Measurements from ENCODE around the gene UBE2Q1. TPM values are rescaled to one million over a fixed set of nuclear protein-coding genes. Genes with fewer than 3 reads are reported as not detected.
A peak's percentile ranks its signal among the peaks of the same experiment; 100 is the strongest.

UBE2Q1 gene
- total RNA-seq (2013; cell fraction: nucleolus; rRNA removed): 23.0 and 26.0 TPM in 2 replicates
- total RNA-seq (2014; rRNA removed): 30.3 and 33.6 TPM in 2 replicates
- 34.8 and 40.0 TPM in 2 replicates for total RNA-seq (2014; rRNA removed; fragmentation: Illumina TruSeq; extraction: Trizol)
- total RNA-seq (2021): 79.1 and 82.6 TPM in 2 replicates
- 151 TPM for polyA plus RNA-seq (2011; ENCODE audit: low read depth)
- polyA plus RNA-seq (2011; rRNA removed): 23.5 and 25.1 TPM in 2 replicates
- polyA plus RNA-seq (2011; cell fraction: cytosol; rRNA removed): 14.7 and 17.2 TPM in 2 replicates
- 35.1 and 39.0 TPM in 2 replicates for polyA plus RNA-seq (2011; cell fraction: nucleus; rRNA removed)
- 48.0 and 59.0 TPM in 2 replicates for polyA plus RNA-seq (2012)
- polyA plus RNA-seq (2014; fragmentation: Illumina TruSeq; extraction: Trizol): 63.9 and 75.3 TPM in 2 replicates
- 10 to 100 TPM; 11.0 to 20.3 TPM for polyA plus RNA-seq (2014; fragmentation: Nextera tagmentation; extraction: Ambion mirVana)
- polyA plus RNA-seq (2014; rRNA removed): 24.7 and 27.0 TPM in 2 replicates
- 1 to 10 TPM; 3.9 to 4.3 TPM for polyA plus RNA-seq (2016; fragmentation: Nextera tagmentation; extraction: Ambion mirVana)
- polyA minus RNA-seq (2011; rRNA and poly(A)+ RNA removed): 16.3 and 17.7 TPM in 2 replicates
- 14.3 and 20.0 TPM in 2 replicates for polyA minus RNA-seq (2011; cell fraction: cytosol; rRNA and poly(A)+ RNA removed)
- polyA minus RNA-seq (2011; cell fraction: nucleus; rRNA and poly(A)+ RNA removed): 20.2 and 20.4 TPM in 2 replicates
- percentile 88 among the genes with signal in this experiment for Bru-seq, nascent RNA
- percentile 93 among the genes with signal in this experiment for BruChase-seq, experiment 1, labeled RNA remaining after a 6-hour chase
- percentile 92 among the genes with signal in this experiment for BruChase-seq, experiment 2, labeled RNA remaining after a 2-hour chase
- long read RNA-seq, experiment 1, partial matches to known transcripts: 1 of 3 reads
- long read RNA-seq, experiment 1, other reads (novel, unspliced or antisense): 1 of 3 reads
- long read RNA-seq, experiment 2, partial matches to known transcripts: 15 of 32 reads
- long read RNA-seq, experiment 2, other reads (novel, unspliced or antisense): 16 of 32 reads

DNA sequence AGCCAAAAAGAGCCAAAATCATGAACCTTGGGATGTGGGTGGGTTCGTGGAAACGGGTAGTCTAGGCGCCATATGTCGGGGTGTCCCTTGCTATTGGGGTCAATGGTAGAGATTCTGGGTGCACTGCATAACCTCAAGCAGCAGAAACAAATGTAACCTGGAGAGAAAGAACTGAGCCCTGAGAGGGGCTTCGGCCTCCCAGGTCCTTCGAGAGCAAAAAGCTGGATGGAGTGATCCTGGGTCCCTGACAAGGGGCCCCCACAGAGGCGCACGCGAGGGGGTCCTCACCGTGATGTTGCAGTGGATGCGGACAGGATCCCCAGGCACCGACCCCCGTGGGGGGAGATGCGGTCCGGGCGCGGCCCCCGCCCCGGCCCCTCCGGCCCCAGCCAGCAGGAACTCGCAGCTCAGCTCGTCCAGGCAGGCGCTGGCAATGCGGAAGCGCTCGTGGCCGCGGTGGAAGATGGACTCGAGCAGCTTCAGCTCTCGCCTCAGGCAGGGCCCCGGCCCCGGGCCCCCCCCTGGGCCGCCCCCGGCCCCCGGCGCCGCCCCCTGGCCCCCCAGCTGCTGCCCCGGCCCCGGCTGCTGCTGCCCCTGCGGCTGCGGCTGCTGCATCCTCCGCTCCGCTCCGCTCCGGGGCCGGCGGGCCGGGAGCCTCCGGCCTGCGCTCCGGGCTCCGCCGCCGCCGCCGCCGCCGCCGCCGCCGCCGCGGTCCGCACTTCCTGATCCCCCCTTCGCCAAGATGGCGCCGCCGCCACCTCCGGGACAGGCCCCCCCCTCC, at the start of gene UBE2Q1:
UBE2Q1 (minus strand) TSS at position 724 of the 781 bp plus-strand sequence; CDS start at position 615, 109 bp downstream.
- ATAC-seq (no peak), DNase-seq (ENCODE audit: low read depth, low spot score) (no peak), FAIRE-seq (no peak)
- in situ Hi-C loops (cut with MboI) (no loop called here), intact Hi-C loops (cut with micrococcal nuclease; ENCODE audit: unreplicated experiment) (loop anchor here (2.0 to 5.0 kb wide), 4 partner anchors 51 to 527 kb away; partner anchors contain the start of gene ADAR)
- CTCF ChIA-PET: interaction anchor here (0.8 to 1.4 kb wide), 2 partner anchors 77 to 79 kb away, joined by 3 to 9 read pairs; no protein-coding TSS in a partner anchor
- peak within 1 kb of the TSS; percentile 88 for H3K27ac ChIP-seq (ENCODE audit: control insufficient read depth, insufficient read depth)
- peaks cover 31% of the 10 kb centered on the region for H3K79me2 ChIP-seq (ENCODE audit: control insufficient read depth, insufficient read depth, low read length)
- peak; percentile 68; the same call in 1 of the 2 replicates for TF ChIP-seq POLR2A (IDR thresholded peaks at IDR 0.05; ENCODE audit: low read depth, low read length)
- TF ChIP-seq GATAD2B (conservative IDR thresholded peaks at IDR 0.05; ENCODE audit: low read depth): peak; percentile 24; the same call in 1 of the 2 replicates
- TF ChIP-seq, protein P1, sequence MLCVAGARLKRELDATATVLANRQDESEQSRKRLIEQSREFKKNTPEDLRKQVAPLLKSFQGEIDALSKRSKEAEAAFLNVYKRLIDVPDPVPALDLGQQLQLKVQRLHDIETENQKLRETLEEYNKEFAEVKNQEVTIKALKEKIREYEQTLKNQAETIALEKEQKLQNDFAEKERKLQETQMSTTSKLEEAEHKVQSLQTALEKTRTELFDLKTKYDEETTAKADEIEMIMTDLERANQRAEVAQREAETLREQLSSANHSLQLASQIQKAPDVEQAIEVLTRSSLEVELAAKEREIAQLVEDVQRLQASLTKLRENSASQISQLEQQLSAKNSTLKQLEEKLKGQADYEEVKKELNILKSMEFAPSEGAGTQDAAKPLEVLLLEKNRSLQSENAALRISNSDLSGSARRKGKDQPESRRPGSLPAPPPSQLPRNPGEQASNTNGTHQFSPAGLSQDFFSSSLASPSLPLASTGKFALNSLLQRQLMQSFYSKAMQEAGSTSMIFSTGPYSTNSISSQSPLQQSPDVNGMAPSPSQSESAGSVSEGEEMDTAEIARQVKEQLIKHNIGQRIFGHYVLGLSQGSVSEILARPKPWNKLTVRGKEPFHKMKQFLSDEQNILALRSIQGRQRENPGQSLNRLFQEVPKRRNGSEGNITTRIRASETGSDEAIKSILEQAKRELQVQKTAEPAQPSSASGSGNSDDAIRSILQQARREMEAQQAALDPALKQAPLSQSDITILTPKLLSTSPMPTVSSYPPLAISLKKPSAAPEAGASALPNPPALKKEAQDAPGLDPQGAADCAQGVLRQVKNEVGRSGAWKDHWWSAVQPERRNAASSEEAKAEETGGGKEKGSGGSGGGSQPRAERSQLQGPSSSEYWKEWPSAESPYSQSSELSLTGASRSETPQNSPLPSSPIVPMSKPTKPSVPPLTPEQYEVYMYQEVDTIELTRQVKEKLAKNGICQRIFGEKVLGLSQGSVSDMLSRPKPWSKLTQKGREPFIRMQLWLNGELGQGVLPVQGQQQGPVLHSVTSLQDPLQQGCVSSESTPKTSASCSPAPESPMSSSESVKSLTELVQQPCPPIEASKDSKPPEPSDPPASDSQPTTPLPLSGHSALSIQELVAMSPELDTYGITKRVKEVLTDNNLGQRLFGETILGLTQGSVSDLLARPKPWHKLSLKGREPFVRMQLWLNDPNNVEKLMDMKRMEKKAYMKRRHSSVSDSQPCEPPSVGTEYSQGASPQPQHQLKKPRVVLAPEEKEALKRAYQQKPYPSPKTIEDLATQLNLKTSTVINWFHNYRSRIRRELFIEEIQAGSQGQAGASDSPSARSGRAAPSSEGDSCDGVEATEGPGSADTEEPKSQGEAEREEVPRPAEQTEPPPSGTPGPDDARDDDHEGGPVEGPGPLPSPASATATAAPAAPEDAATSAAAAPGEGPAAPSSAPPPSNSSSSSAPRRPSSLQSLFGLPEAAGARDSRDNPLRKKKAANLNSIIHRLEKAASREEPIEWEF (IDR thresholded peaks at IDR 0.05; ENCODE audit: insufficient replicate concordance, low read depth, low read length): no peak
- no peak for TF ChIP-seq JUNB (IDR thresholded peaks at IDR 0.05)
- TF ChIP-seq SPI1 (IDR thresholded peaks at IDR 0.05; ENCODE audit: borderline replicate concordance, insufficient read depth, low read depth, low read length): 0 out of 2 replicates have a peak, but pooled peaks have one; percentile 2
- TF ChIP-seq YY1 (IDR thresholded peaks at IDR 0.05; ENCODE audit: low read depth, low read length): peak; percentile 95
- no TSS peak for BruUV-seq (replicated peaks)
- H3K4me3 ChIP-seq: peak within 1 kb of the TSS; percentile 88
- H3K9me3 ChIP-seq (replicated peaks; ENCODE audit: control insufficient read depth, insufficient read depth, low read length): no peaks in the 10 kb centered on the region
- no peaks in the 10 kb centered on the region for H4K20me1 ChIP-seq (ENCODE audit: control insufficient read depth, insufficient read depth)
- peak within 1 kb of the TSS; percentile 97 for H2AFZ ChIP-seq (ENCODE audit: control insufficient read depth, low read depth, low read length)
- peaks cover 7 to 21% of the 10 kb centered on the region in 2 experiments for H3K36me3 ChIP-seq (ENCODE audit: control insufficient read depth in 2 of 2, insufficient read depth in 2 of 2, low read length in 1 of 2)
- peak within 1 kb of the TSS; percentile 82 for H3K9ac ChIP-seq (ENCODE audit: control insufficient read depth, insufficient read depth, low read length)
- SMC1A ChIA-PET (ENCODE audit: uncharacterized antibody, unreplicated experiment): interaction anchor here (0.9 to 1.0 kb wide), 2 partner anchors 11 to 82 kb away, joined by 3 to 4 read pairs; no protein-coding TSS in a partner anchor
- under 1% methylated on average over 29 of the region's 69 CpGs for WGBS (ENCODE audit: insufficient coverage, insufficient replicate concordance, low lambda C conversion rate, missing lambda C conversion rate)
- no peaks in the 10 kb centered on the region for H3K27me3 ChIP-seq (replicated peaks in 1 of 2; ENCODE audit: control insufficient read depth in 2 of 2, insufficient read depth in 2 of 2, low read length in 1 of 2)
- POLR2A ChIA-PET: interaction anchor here (0.6 to 1.3 kb wide), 5 partner anchors 192 to 1129 kb away, joined by 3 to 12 read pairs (median 4); no protein-coding TSS in a partner anchor
- H3K4me1 ChIP-seq (ENCODE audit: control insufficient read depth, insufficient read depth, low read length): peaks cover 4% of the 10 kb centered on the region
- peak within 1 kb of the TSS; percentile 100 for H3K4me2 ChIP-seq (ENCODE audit: control insufficient read depth, insufficient read depth)
- RAD21 ChIA-PET (ENCODE audit: unreplicated experiment): no interaction called here

All from GM12878 (cell line).